ENCODE results near the gene CAPN12. TPM values are rescaled to one million over a fixed set of nuclear protein-coding genes. Genes with fewer than 3 reads are reported as not detected.

The CAPN12 gene
- total and polyA plus RNA-seq, 2 of the 4 experiments (the other 2 are of a cell fraction) = 0.18 to 0.97 TPM

GRCh38 chr19:38759590-38760003 is 15.3 kb upstream of the CAPN12 start:
- Histone ChIP-seq H3K4me3 (ENCODE audit: insufficient read depth, low read depth, low read length) (no peak overlapping the region), H2AK5ac (ENCODE audit: low read depth, low read length) (no peak overlapping the region), H2BK20ac (ENCODE audit: low read depth, low read length) (no peak overlapping the region), H3K9me3 (ENCODE audit: control insufficient read depth, insufficient read depth, low read length) (no peaks in the 10 kb centered on the region; the same call in 1 of the 2 replicates), H3K27me3 (ENCODE audit: control insufficient read depth, insufficient read depth, low read length) (0 out of 2 replicates have a peak, but pooled peaks cover 1% of the 10 kb centered on the region), H3K18ac (ENCODE audit: low read depth, low read length) (no peak overlapping the region), H2AFZ (replicated peaks; ENCODE audit: low read length, poor library complexity) (no peak overlapping the region), H3K27ac (ENCODE audit: insufficient read depth, low read length) (no peak overlapping the region), H3K4me1 (ENCODE audit: control insufficient read depth, insufficient read depth, low read length) (no peaks in the 10 kb centered on the region), H3K56ac (ENCODE audit: extremely low read depth, insufficient read depth, low read length) (no peak overlapping the region), H2BK5ac (ENCODE audit: low read depth, low read length, poor library complexity, severe bottlenecking) (no peak overlapping the region), H3K14ac (replicated peaks; ENCODE audit: low read depth, low read length) (no peak overlapping the region), H3K9me1 (ENCODE audit: insufficient read depth, low read length) (no peaks in the 10 kb centered on the region), H3K4me2 (ENCODE audit: low read depth, low read length) (no peak overlapping the region), H4K5ac (ENCODE audit: low read depth, low read length) (no peak overlapping the region), H3K36me3 (ENCODE audit: control insufficient read depth, insufficient read depth, low read length) (no peaks in the 10 kb centered on the region), H3K9ac (ENCODE audit: low read depth, low read length) (no peak overlapping the region), H3K23ac (ENCODE audit: low read depth, low read length) (no peak overlapping the region), H2BK120ac (ENCODE audit: low read depth, low read length) (no peak overlapping the region), H4K91ac (ENCODE audit: insufficient read depth, low read depth, low read length) (no peak overlapping the region), H2BK15ac (ENCODE audit: low read depth, low read length) (no peak overlapping the region), H4K20me1 (ENCODE audit: insufficient read depth, low read length) (no peaks in the 10 kb centered on the region), H2AK9ac (replicated peaks; ENCODE audit: low read depth, low read length, poor library complexity) (no peak overlapping the region), H3K4ac (ENCODE audit: low read depth, low read length) (no peak overlapping the region), H3K79me1 (ENCODE audit: low read depth in 1 of 2, low read length in 2 of 2) (no peaks in the 10 kb centered on the region), H4K8ac (ENCODE audit: low read depth in 2 of 2, low read length in 2 of 2) (no peak overlapping the region)
- in situ Hi-C loops (cut with MboI; ENCODE audit: low sequenced_read_pairs) = no loop called here
- no TSS peak for BruUV-seq (replicated peaks)
- dilution Hi-C loops (cut with HindIII; ENCODE audit: low sequenced_read_pairs, unreplicated experiment) = no loop called here
- DNase-seq = no peak
- TF ChIP-seq NFE2L2 (IDR thresholded peaks at IDR 0.05; ENCODE audit: low read depth, low read length) (no peak), SMC3 (IDR thresholded peaks at IDR 0.05; ENCODE audit: low read depth, low read length) (no peak), RAD21 (IDR thresholded peaks at IDR 0.05; ENCODE audit: low read length) (no peak), CEBPB (IDR thresholded peaks at IDR 0.05; ENCODE audit: low read depth, low read length) (no peak), MXI1 (IDR thresholded peaks at IDR 0.05; ENCODE audit: borderline replicate concordance, low read depth, low read length) (no peak), CHD1 (IDR thresholded peaks at IDR 0.05; ENCODE audit: low read depth, low read length) (no peak), ELK1 (IDR thresholded peaks at IDR 0.05; ENCODE audit: borderline replicate concordance, low read depth, low read length) (no peak), CTCF (conservative IDR thresholded peaks at IDR 0.05; ENCODE audit: low read depth, low read length) (no peak), MAFK (IDR thresholded peaks at IDR 0.05; ENCODE audit: low read depth, low read length) (no peak), RCOR1 (IDR thresholded peaks at IDR 0.05; ENCODE audit: insufficient replicate concordance, low read length) (no peak)
- intact Hi-C loops (cut with micrococcal nuclease) = no loop called here
- ATAC-seq (ENCODE audit: low read depth) = no peak
- WGBS, 2 experiments (ENCODE audit: extremely low coverage in 2 of 2, insufficient read length in 1 of 2) = 69% methylated on average over 5 of the region's 10 CpGs; no CpG with 5 or more reads in 1 of the 2 experiments
- ChIA-PET CTCF (no interaction called here), POLR2A (ENCODE audit: unreplicated experiment) (no interaction called here)

Data from IMR-90 (cell line).